GM12878 (cell line): ENCODE data around the gene ABCA2. TPM values are rescaled to one million over a fixed set of nuclear protein-coding genes. Genes with fewer than 3 reads are reported as not detected.

Source experiments
- ATAC-seq: fragments of 200-7000 bp; cut with Tn5 transposase; 3 replicates; pipeline ENCODE4 v1.9.1; 2020; ENCODE audit warnings: mild to moderate bottlenecking, moderate library complexity
- BruUV-seq: library from RNA; stranded (reverse); fragments of 400-500 nt; replicated peaks from 2 replicates; lab custom pipeline; 2021; lab: Mats Ljungman, UMichigan
- CTCF ChIA-PET: fragments of 300-600 bp; sonication (Branson Sonifier 250); formaldehyde crosslinking; extraction: SDS; loops from one replicate; lab custom pipeline; 2021; ENCODE audit warnings: inconsistent platforms; lab: Yijun Ruan, JAX
- POLR2A ChIA-PET: fragments of 350-600 bp; formaldehyde crosslinking; extraction: SDS; loops from one replicate; lab custom pipeline; 2021; ENCODE audit warnings: inconsistent platforms; lab: Charles Lee
- RAD21 ChIA-PET: fragments of 300-600 bp; sonication (Branson Sonifier 250); formaldehyde crosslinking; loops from one replicate; lab custom pipeline; 2023; ENCODE audit warnings: antibody characterized with exemption; ENCODE audit not compliant: unreplicated experiment; lab: Charles Lee
- SMC1A ChIA-PET: fragments of 300-600 bp; sonication (Branson Sonifier 250); formaldehyde crosslinking; loops from one replicate; lab custom pipeline; 2023; ENCODE audit not compliant: unreplicated experiment, uncharacterized antibody; lab: Charles Lee
- DNase-seq: peaks from one replicate; pipeline ENCODE4 v3.0.0-alpha.2; 2011; ENCODE audit warnings: low read depth, low spot score
- FAIRE-seq: peaks from 3 replicates; lab custom pipeline; 2011; peaks lifted over from hg19 to GRCh38; lab: Jason Lieb, UNC
- H2AFZ ChIP-seq: 2 replicates; pipeline ENCODE4 v1.6.0; 2011; ENCODE audit warnings: low read depth, low read length, control low read depth; ENCODE audit not compliant: control insufficient read depth
- H3K27ac ChIP-seq: 2 replicates; pipeline ENCODE4 v1.5.1; 2011; ENCODE audit warnings: control low read depth; ENCODE audit not compliant: control insufficient read depth, insufficient read depth
- H3K27me3 ChIP-seq, 2 experiments: replicated peaks in 1 of 2; 2 replicates each; pipeline versions ENCODE4 v1.6.0 to v1.6.1; 2011; ENCODE audit warnings: low read length in 1 of 2; ENCODE audit not compliant: control insufficient read depth in 2 of 2, insufficient read depth in 2 of 2
- H3K36me3 ChIP-seq, 2 experiments: 2 replicates each; pipeline ENCODE4 v1.5.1; 2011; ENCODE audit warnings: low read length in 1 of 2; ENCODE audit not compliant: control insufficient read depth in 2 of 2, insufficient read depth in 2 of 2
- H3K4me1 ChIP-seq: 2 replicates; pipeline ENCODE4 v1.6.1; 2011; ENCODE audit warnings: mild to moderate bottlenecking, low read length, moderate library complexity, mixed read lengths; ENCODE audit not compliant: control insufficient read depth, insufficient read depth
- H3K4me2 ChIP-seq: 2 replicates; pipeline ENCODE4 v1.6.0; 2011; ENCODE audit warnings: control low read depth; ENCODE audit not compliant: control insufficient read depth, insufficient read depth
- H3K4me3 ChIP-seq: fragments of 200-600 bp; sonication (generic); 2 replicates; pipeline ENCODE4 v1.5.1; 2016
- H3K79me2 ChIP-seq: 2 replicates; pipeline ENCODE4 v1.6.0; 2011; ENCODE audit warnings: low read length; ENCODE audit not compliant: control insufficient read depth, insufficient read depth
- H3K9ac ChIP-seq: 2 replicates; pipeline ENCODE4 v1.8.0; 2011; ENCODE audit warnings: low read length, control low read depth, mixed read lengths; ENCODE audit not compliant: control insufficient read depth, insufficient read depth
- H3K9me3 ChIP-seq: replicated peaks from 3 replicates; pipeline ENCODE4 v1.5.1; 2011; ENCODE audit warnings: mild to moderate bottlenecking, low read length; ENCODE audit not compliant: control insufficient read depth, insufficient read depth
- H4K20me1 ChIP-seq: 2 replicates; pipeline ENCODE4 v1.6.0; 2011; ENCODE audit not compliant: control insufficient read depth, insufficient read depth
- CHD1 ChIP-seq: IDR thresholded peaks from 2 replicates; pipeline ENCODE4 v1.6.1; 2012; ENCODE audit warnings: low read depth, low read length, improper control_type of control experiment
- GATAD2B ChIP-seq: fragments of 450-650 bp; conservative IDR thresholded peaks from 2 replicates; pipeline ENCODE4 v1.6.1; 2017; ENCODE audit warnings: low read depth, mild to moderate bottlenecking, moderate library complexity
- JUND ChIP-seq: IDR thresholded peaks from 2 replicates; pipeline ENCODE4 v1.6.1; 2012; ENCODE audit warnings: low read depth, mild to moderate bottlenecking, low read length, improper control_type of control experiment, moderate library complexity
- MEF2A ChIP-seq: IDR thresholded peaks from 2 replicates; pipeline ENCODE4 v1.6.1; 2011; ENCODE audit warnings: low read depth, mild to moderate bottlenecking, low read length, moderate library complexity; ENCODE audit not compliant: insufficient read depth
- NFIC ChIP-seq: IDR thresholded peaks from 2 replicates; pipeline ENCODE4 v1.6.1; 2012; ENCODE audit warnings: low read depth, mild to moderate bottlenecking, inconsistent platforms, low read length, moderate library complexity
- NR2C1 ChIP-seq: fragments of 450-650 bp; IDR thresholded peaks from 2 replicates; pipeline ENCODE4 v1.6.1; 2017; ENCODE audit warnings: antibody characterized with exemption, mild to moderate bottlenecking, moderate library complexity
- RAD21 ChIP-seq: IDR thresholded peaks from 2 replicates; pipeline ENCODE4 v1.6.1; 2011; ENCODE audit warnings: mild to moderate bottlenecking, low read depth, low read length, moderate library complexity; ENCODE audit not compliant: insufficient read depth
- SMAD5 ChIP-seq: IDR thresholded peaks from 2 replicates; pipeline ENCODE4 v1.6.1; 2016; ENCODE audit warnings: antibody characterized with exemption, low read depth
- SMARCA5 ChIP-seq: fragments of 450-650 bp; IDR thresholded peaks from 2 replicates; pipeline ENCODE4 v1.6.1; 2017; ENCODE audit warnings: mild to moderate bottlenecking
- SREBF1 ChIP-seq: IDR thresholded peaks from 2 replicates; pipeline ENCODE4 v1.6.1; 2012; ENCODE audit warnings: mild to moderate bottlenecking, low read length
- TCF3 ChIP-seq: IDR thresholded peaks from 2 replicates; pipeline ENCODE4 v1.6.1; 2012; ENCODE audit warnings: low read depth, mild to moderate bottlenecking, low read length, borderline replicate concordance; ENCODE audit not compliant: insufficient read depth
- WGBS: methylation state at CpG from one replicate; pipeline ENCODE4 v1.1.6; 2016; ENCODE audit warnings: low lambda C conversion rate; ENCODE audit not compliant: insufficient replicate concordance, insufficient coverage; ENCODE audit errors: missing lambda C conversion rate; 5-methylcytosine and 5-hydroxymethylcytosine counted together
- in situ Hi-C: fragments of 300-500 bp; cut with MboI; formaldehyde crosslinking; loops from 9 replicates; pipeline ENCODE4 v1.14.3; 2018; ENCODE audit warnings: mixed read lengths
- intact Hi-C: fragments of 100-400 bp; cut with micrococcal nuclease; formaldehyde crosslinking; loops from one replicate; pipeline ENCODE4 v1.14.2; 2022; ENCODE audit not compliant: unreplicated experiment
- polyA plus RNA-seq, 11 experiments: library from polyadenylated mRNA; depleted of rRNA in 4 of 11; unstranded in 6 of 11; stranded (reverse) in 5 of 11; fragments of >200 nt; fragmentation: Nextera tagmentation in 4 of 11; fragmentation: Illumina TruSeq in 1 of 11; extraction: Ambion mirVana in 4 of 11; extraction: Trizol in 1 of 11; gene quantifications; 1 replicate in 1 of 11; 2 replicates in 10 of 11; pipeline versions ENCODE4 v1.2.1 to v1.2.3, GENCODE V29; 2011 to 2016; ENCODE audit warnings: inconsistent platforms in 2 of 11, missing spikeins in 2 of 11, low read depth in 1 of 11
- total RNA-seq, 4 experiments: library from RNA; depleted of rRNA in 3 of 4; stranded (reverse); fragments of >200 nt in 3 of 4; fragmentation: Illumina TruSeq in 1 of 4; extraction: Trizol in 1 of 4; gene quantifications; 2 replicates each; pipeline versions ENCODE4 v1.2.1 to v1.2.3, GENCODE V29; 2013 to 2021
- TF ChIP-seq, protein P1 (sequence below): fragments of 450-650 bp; IDR thresholded peaks from 2 replicates; pipeline ENCODE4 v1.6.1; 2017; ENCODE audit warnings: antibody characterized with exemption, mild to moderate bottlenecking, moderate library complexity
- TF ChIP-seq, protein P2 (sequence below): fragments of 450-650 bp; IDR thresholded peaks from 2 replicates; pipeline ENCODE4 v1.6.1; 2018; ENCODE audit warnings: mild to moderate bottlenecking, low read depth, moderate library complexity; ENCODE audit not compliant: partially characterized antibody
- TF ChIP-seq, protein P3 (sequence below), 3 experiments: IDR thresholded peaks in 2 of 3; conservative IDR thresholded peaks in 1 of 3; 2 replicates each; pipeline ENCODE4 v1.5.1; 2011; ENCODE audit warnings: low read depth in 3 of 3, low read length in 3 of 3, mild to moderate bottlenecking in 3 of 3, control low read depth in 2 of 3, moderate library complexity in 2 of 3, inconsistent platforms in 1 of 3, mixed read lengths in 1 of 3; ENCODE audit not compliant: control insufficient read depth in 2 of 3, insufficient read depth in 1 of 3; ENCODE audit errors: extremely low read depth in 1 of 3

The ABCA2 gene
- total and polyA plus RNA-seq, 10 of the 15 experiments (the other 5 are each of a cell fraction or from before 2014, with no cell fraction given), result 0.13 to 2.6 (median 0.71) TPM; not detected in 2

DNA sequence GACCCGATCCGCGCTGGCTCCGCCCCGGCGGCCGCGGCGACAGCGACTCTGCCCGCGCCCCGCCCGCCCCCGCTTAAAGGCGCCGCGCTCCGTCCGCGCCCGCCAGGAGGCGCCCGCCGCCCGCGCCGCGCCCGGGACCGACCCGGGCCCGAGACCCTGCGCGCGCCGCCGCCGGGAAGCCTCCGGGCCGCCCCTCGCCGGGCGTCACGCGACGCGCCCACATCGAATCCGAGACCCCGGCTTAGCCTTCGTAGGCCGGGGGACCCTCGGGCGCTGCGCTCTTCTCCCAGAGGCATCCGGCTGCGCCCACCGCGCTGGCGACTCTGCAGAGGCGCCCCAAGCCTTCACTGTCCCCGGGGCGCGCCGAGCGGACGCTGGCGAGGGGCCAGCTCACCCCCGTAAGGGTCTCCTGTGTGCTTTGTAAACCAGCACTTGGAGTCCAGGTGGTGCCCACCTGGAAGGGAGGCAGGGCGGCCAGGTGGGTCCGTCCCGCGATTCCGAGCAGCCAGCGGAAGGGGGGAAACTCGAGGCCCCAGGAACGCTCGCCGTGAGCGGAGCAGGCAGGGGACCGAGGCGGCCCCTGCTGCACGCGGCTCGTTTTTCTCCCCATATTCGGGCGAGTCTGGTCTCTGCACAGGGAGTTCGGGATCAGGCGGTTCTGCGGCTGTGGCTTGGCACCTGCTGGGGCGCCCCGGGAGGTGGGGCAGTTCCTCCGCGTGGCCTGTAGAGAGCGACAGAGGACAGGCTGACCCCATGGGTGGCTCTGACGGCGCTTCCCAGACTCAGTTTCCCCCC, 423 bp upstream of the ABCA2 start:
- Histone ChIP-seq H3K36me3 (no peaks in the 10 kb centered on the region), H3K4me1 (peaks cover 40% of the 10 kb centered on the region), H3K27me3 (peaks cover 0 to 2% of the 10 kb centered on the region in 2 experiments; a peak in 2 of 4 replicates), H3K9ac (no peak overlapping the region), H2AFZ (peak overlapping the region; percentile 34; the same call in 1 of the 2 replicates), H3K4me3 (peak overlapping the region; percentile 68), H3K4me2 (peak overlapping the region; percentile 77), H3K9me3 (no peaks in the 10 kb centered on the region), H3K27ac (no peak overlapping the region), H4K20me1 (no peaks in the 10 kb centered on the region), H3K79me2 (no peaks in the 10 kb centered on the region)
- DNase-seq (no peak), FAIRE-seq (no peak), ATAC-seq (peak; percentile 51)
- CTCF ChIA-PET, result interaction anchor here (0.7 to 4.7 kb wide), 42 partner anchors 10 to 263 kb away, joined by 3 to 65 read pairs (median 5); partner anchors contain the start of genes AJM1, C8G, CLIC3 and MAN1B1
- SMC1A ChIA-PET, result interaction anchor here (1.3 to 2.1 kb wide), 3 partner anchors 40 to 80 kb away, joined by 4 to 14 read pairs (median 6); no protein-coding TSS in a partner anchor
- RAD21 ChIA-PET, result interaction anchor here (1.2 to 2.1 kb wide), 8 partner anchors 18 to 262 kb away, joined by 3 to 23 read pairs (median 4); partner anchors contain the start of gene AJM1
- POLR2A ChIA-PET, result interaction anchor here (0.5 to 1.0 kb wide), 2 partner anchors 36 to 142 kb away, joined by 4 read pairs; partner anchors contain the start of genes PAXX and TRAF2
- in situ Hi-C loops, result no loop called here
- WGBS, result under 1% methylated on average over 74 of the region's 98 CpGs
- intact Hi-C loops, result no loop called here
- BruUV-seq, result no TSS peak
- TF ChIP-seq MEF2A, result no peak
- TF ChIP-seq CHD1, result no peak
- TF ChIP-seq RAD21, result 0 out of 2 replicates have a peak, but pooled peaks have one; percentile 17
- peak; percentile 54; the same call in 1 of the 2 replicates for TF ChIP-seq TCF3
- no peak for TF ChIP-seq SMAD5
- TF ChIP-seq JUND, result no peak
- no peak for TF ChIP-seq SREBF1
- TF ChIP-seq, protein P1, sequence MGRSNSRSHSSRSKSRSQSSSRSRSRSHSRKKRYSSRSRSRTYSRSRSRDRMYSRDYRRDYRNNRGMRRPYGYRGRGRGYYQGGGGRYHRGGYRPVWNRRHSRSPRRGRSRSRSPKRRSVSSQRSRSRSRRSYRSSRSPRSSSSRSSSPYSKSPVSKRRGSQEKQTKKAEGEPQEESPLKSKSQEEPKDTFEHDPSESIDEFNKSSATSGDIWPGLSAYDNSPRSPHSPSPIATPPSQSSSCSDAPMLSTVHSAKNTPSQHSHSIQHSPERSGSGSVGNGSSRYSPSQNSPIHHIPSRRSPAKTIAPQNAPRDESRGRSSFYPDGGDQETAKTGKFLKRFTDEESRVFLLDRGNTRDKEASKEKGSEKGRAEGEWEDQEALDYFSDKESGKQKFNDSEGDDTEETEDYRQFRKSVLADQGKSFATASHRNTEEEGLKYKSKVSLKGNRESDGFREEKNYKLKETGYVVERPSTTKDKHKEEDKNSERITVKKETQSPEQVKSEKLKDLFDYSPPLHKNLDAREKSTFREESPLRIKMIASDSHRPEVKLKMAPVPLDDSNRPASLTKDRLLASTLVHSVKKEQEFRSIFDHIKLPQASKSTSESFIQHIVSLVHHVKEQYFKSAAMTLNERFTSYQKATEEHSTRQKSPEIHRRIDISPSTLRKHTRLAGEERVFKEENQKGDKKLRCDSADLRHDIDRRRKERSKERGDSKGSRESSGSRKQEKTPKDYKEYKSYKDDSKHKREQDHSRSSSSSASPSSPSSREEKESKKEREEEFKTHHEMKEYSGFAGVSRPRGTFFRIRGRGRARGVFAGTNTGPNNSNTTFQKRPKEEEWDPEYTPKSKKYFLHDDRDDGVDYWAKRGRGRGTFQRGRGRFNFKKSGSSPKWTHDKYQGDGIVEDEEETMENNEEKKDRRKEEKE, result no peak
- TF ChIP-seq GATAD2B, result 0 out of 2 replicates have a peak, but pooled peaks have one; percentile 47
- TF ChIP-seq, protein P2, sequence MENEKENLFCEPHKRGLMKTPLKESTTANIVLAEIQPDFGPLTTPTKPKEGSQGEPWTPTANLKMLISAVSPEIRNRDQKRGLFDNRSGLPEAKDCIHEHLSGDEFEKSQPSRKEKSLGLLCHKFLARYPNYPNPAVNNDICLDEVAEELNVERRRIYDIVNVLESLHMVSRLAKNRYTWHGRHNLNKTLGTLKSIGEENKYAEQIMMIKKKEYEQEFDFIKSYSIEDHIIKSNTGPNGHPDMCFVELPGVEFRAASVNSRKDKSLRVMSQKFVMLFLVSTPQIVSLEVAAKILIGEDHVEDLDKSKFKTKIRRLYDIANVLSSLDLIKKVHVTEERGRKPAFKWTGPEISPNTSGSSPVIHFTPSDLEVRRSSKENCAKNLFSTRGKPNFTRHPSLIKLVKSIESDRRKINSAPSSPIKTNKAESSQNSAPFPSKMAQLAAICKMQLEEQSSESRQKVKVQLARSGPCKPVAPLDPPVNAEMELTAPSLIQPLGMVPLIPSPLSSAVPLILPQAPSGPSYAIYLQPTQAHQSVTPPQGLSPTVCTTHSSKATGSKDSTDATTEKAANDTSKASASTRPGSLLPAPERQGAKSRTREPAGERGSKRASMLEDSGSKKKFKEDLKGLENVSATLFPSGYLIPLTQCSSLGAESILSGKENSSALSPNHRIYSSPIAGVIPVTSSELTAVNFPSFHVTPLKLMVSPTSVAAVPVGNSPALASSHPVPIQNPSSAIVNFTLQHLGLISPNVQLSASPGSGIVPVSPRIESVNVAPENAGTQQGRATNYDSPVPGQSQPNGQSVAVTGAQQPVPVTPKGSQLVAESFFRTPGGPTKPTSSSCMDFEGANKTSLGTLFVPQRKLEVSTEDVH, result no peak
- TF ChIP-seq NFIC, result no peak
- no peak for TF ChIP-seq NR2C1
- TF ChIP-seq, protein P3, sequence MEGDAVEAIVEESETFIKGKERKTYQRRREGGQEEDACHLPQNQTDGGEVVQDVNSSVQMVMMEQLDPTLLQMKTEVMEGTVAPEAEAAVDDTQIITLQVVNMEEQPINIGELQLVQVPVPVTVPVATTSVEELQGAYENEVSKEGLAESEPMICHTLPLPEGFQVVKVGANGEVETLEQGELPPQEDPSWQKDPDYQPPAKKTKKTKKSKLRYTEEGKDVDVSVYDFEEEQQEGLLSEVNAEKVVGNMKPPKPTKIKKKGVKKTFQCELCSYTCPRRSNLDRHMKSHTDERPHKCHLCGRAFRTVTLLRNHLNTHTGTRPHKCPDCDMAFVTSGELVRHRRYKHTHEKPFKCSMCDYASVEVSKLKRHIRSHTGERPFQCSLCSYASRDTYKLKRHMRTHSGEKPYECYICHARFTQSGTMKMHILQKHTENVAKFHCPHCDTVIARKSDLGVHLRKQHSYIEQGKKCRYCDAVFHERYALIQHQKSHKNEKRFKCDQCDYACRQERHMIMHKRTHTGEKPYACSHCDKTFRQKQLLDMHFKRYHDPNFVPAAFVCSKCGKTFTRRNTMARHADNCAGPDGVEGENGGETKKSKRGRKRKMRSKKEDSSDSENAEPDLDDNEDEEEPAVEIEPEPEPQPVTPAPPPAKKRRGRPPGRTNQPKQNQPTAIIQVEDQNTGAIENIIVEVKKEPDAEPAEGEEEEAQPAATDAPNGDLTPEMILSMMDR (IDR thresholded peaks at IDR 0.05 in 2 of 3, conservative IDR thresholded peaks at IDR 0.05 in 1 of 3; ENCODE audit: control insufficient read depth in 2 of 3, extremely low read depth in 1 of 3, insufficient read depth in 1 of 3, low read depth in 3 of 3, low read length in 3 of 3), result peak; percentile 34 to 72 (median 59); a peak in 5 of 6 replicates
- peak; percentile 48; the same call in 1 of the 2 replicates for TF ChIP-seq SMARCA5
